ENCODE measurements around the gene MXD1. TPM values are rescaled to one million over a fixed set of nuclear protein-coding genes. Genes with fewer than 3 reads are reported as not detected.
A peak's percentile ranks its signal among the peaks of the same experiment; 100 is the strongest.

Gene MXD1
- total RNA-seq, 1 experiment from 2014 or later: 3.7 TPM

GRCh38 chr2:69902213-69902922, 12.5 kb upstream of the MXD1 start:
- no peaks in the 10 kb centered on the region; the same call in 1 of the 2 replicates for H3K79me2 ChIP-seq (ENCODE audit: insufficient read depth, low read length)
- no peak overlapping the region for H2BK15ac ChIP-seq (ENCODE audit: low read depth, low read length)
- no CpG with 5 or more reads among the region's 8 CpGs for WGBS (ENCODE audit: extremely low coverage, insufficient read length, low lambda C conversion rate)
- no peak overlapping the region for H3K18ac ChIP-seq (ENCODE audit: insufficient read length, low read depth, low read length)
- no peak overlapping the region for H3K27ac ChIP-seq (ENCODE audit: insufficient read length, low read depth, low read length)
- H3K27me3 ChIP-seq (ENCODE audit: insufficient read depth, low read length): no peaks in the 10 kb centered on the region
- peaks cover 3% of the 10 kb centered on the region for H4K20me1 ChIP-seq (ENCODE audit: control insufficient read depth, insufficient read depth, insufficient read length)
- no peak for DNase-seq
- TF ChIP-seq CTCF (conservative IDR thresholded peaks at IDR 0.05): no peak
- H3K23me2 ChIP-seq (ENCODE audit: insufficient read length, low read depth, low read length, poor library complexity, severe bottlenecking): no peaks in the 10 kb centered on the region
- no peak overlapping the region for H3K14ac ChIP-seq (ENCODE audit: insufficient read depth, low read length)
- no peak overlapping the region for H3T11ph ChIP-seq (ENCODE audit: low read length)
- no peak overlapping the region for H2BK12ac ChIP-seq (ENCODE audit: insufficient read length, low read depth, low read length)
- no peak overlapping the region for H4K8ac ChIP-seq (replicated peaks; ENCODE audit: insufficient read length, low read depth, low read length)
- H3K27ac Mint-ChIP-seq: 0 out of 7 replicates have a peak overlapping the region, but pooled peaks of 1 of the 3 experiments have one; percentile 39
- no peaks in the 10 kb centered on the region for H3K27me3 Mint-ChIP-seq (ENCODE audit: low read depth)
- H2BK5ac ChIP-seq (ENCODE audit: insufficient read length, low read length): no peak overlapping the region
- H3K9me3 Mint-ChIP-seq: no peaks in the 10 kb centered on the region
- H3K4me1 ChIP-seq (ENCODE audit: insufficient read depth, low read length): no peaks in the 10 kb centered on the region
- H3K4me3 Mint-ChIP-seq: no peak overlapping the region
- no peak overlapping the region for H3K4me2 ChIP-seq (ENCODE audit: insufficient read depth, insufficient read length, low read length)
- no peak overlapping the region for H3K4ac ChIP-seq (ENCODE audit: low read depth, low read length)
- no peak overlapping the region for H2AFZ ChIP-seq (ENCODE audit: low read length)
- H3K79me1 ChIP-seq (ENCODE audit: insufficient read depth, low read depth, low read length, poor library complexity, severe bottlenecking): no peaks in the 10 kb centered on the region
- H3K9ac ChIP-seq (ENCODE audit: extremely low read depth, insufficient read length, low read length): no peak overlapping the region
- H3K23ac ChIP-seq (ENCODE audit: insufficient read length, low read depth, low read length): no peak overlapping the region
- no peak overlapping the region for H2AK5ac ChIP-seq (ENCODE audit: insufficient read length, low read length)
- peaks cover 16 to 68% (median 49%) of the 10 kb centered on the region in 3 experiments; a peak in 6 of 7 replicates for H3K36me3 Mint-ChIP-seq (ENCODE audit: insufficient read depth in 1 of 3, low read depth in 3 of 3)
- H3K4me1 Mint-ChIP-seq: no peaks in the 10 kb centered on the region
- H4K5ac ChIP-seq (ENCODE audit: insufficient read length, low read depth, low read length): no peak overlapping the region
- no peak overlapping the region for H2BK120ac ChIP-seq (ENCODE audit: low read depth, low read length, poor library complexity, severe bottlenecking)
- H3K56ac ChIP-seq (ENCODE audit: insufficient read length, low read depth, low read length): no peak overlapping the region
- H2BK20ac ChIP-seq (ENCODE audit: low read depth, low read length, poor library complexity, severe bottlenecking): no peak overlapping the region
- H4K91ac ChIP-seq (ENCODE audit: insufficient read length, low read depth, low read length): no peak overlapping the region
- no peaks in the 10 kb centered on the region for H3K9me3 ChIP-seq (ENCODE audit: control insufficient read depth, low read depth, low read length)

Measured in H9 (cell line).